Hepatocyte (in vitro differentiated cells): ENCODE data around the gene CACNG7.

Source experiments
- CTCF ChIP-seq: fragments of 200-600 bp; sonication (generic); IDR thresholded peaks from 2 replicates; pipeline ENCODE4 v1.5.1; 2016; ENCODE audit warnings: antibody characterized with exemption, mild to moderate bottlenecking; ENCODE audit not compliant: poor library complexity
- EZH2 ChIP-seq: fragments of 200-600 bp; sonication (generic); IDR thresholded peaks from 2 replicates; pipeline ENCODE4 v1.6.1; 2016; ENCODE audit warnings: antibody characterized with exemption, mild to moderate bottlenecking, borderline replicate concordance
- EZH2phosphoT487 ChIP-seq: fragments of 200-600 bp; sonication (generic); IDR thresholded peaks from one replicate; pipeline ENCODE4 v1.6.1; 2018; ENCODE audit warnings: antibody characterized with exemption, mild to moderate bottlenecking, low read depth, moderate library complexity; ENCODE audit not compliant: unreplicated experiment, severe bottlenecking

- TF ChIP-seq EZH2 (no peak), CTCF (no peak), EZH2phosphoT487 (no peak)
These were observed 74.6 kb downstream of the CACNG7 start for GRCh38 chr19:53983457-53984289.
